ENCODE measurements around the gene HACD2.

HACD2 gene

DNA sequence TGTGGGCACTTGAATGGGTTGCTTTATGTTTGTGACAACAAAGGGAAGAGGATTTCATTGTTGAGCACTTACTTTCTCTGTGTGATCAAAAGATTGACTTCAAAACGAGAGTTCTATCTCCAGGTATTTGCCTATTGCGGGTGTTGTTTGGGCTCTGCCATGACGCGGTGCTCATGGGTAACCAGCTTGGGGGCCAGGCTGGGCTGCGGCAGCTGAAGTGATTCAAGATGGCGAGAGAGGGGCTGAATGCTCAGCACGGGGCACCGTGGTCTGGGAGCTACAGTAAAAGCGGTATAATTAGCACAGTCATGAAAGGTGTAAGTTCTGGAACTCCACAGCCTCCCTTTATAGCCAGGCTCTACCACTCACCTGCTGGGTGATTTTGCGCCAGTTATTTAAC lies 105.0 kb downstream of the HACD2 start:
- DNase-seq = no peak

DNA sequence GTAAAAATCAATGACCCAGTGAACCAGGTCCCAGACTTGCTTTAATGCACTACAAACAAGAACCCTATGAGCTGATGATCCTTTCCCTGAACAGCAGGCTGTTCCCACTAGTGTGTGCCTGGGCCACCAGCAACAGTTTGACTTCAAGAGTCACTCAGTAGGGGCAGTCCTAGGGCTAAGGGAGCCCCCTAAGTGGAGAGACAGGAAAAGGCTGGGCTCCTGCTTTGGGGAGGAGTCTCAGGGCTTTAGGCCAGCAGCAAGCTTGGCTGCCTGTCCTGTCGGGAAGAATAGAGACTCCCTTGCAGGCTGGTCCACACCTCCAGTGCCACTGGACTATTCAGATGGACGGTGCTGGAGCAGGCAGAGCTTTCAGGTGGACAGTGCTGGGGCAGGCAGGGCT lies 106.5 kb downstream of the HACD2 start:
- DNase-seq = no peak

DNA sequence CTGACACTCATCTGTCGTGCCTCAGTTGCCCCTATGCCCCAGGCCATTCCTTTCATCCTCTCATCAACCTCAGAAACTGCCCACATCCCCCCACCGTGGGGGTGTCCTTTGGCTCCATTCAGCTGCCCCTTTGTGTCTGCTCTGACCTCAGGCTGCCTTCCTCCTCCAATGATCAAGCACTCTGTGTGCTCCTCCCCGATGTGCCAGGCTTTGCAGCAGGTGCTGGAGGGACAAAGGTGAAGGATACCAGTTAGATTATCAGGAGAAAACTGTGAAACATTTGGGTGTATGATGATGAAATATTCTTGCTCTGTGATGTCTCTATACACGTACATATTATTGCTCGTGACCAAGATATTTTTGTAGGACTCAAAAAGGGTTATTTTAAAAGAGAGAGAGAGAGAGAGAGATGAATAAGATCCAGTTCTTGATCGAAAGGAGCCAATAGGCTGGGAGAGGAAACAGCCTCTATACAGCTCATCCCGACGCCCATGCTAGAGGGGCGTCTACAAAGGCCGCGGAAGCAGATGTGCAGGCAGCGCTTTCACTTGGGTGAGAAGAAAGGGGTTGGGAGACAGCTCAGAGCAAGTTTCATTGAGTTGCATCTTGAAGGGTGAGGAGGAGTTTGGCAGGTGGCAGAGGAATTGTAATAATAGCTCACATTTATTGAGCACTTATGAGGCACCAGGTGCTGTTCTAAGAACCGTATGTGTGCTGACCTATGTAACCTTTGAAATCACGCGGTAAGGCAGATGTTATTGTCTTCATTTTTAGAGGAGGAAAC lies 107.7 kb downstream of the HACD2 start:
- no peak for DNase-seq

DNA sequence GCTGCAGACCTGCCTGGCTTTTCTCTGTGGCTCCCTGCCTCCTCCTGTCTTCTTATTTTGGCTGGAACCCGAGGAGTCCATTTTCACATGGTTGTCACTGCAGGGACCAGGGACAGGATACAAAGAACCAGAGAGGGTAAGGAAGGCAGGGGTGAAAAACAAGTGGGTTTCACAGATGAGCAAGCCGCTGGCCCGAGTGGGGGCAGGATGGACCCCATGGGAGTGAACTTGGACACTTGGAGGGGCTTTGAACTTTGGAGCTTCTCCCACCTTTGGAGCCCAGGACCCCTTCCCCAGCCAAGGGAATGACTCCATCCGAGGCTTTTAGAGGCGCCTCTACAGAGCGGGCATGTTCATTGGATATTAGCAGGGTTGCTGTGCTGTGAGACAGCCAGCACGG lies 109.1 kb downstream of the HACD2 start:
- no peak for DNase-seq

DNA sequence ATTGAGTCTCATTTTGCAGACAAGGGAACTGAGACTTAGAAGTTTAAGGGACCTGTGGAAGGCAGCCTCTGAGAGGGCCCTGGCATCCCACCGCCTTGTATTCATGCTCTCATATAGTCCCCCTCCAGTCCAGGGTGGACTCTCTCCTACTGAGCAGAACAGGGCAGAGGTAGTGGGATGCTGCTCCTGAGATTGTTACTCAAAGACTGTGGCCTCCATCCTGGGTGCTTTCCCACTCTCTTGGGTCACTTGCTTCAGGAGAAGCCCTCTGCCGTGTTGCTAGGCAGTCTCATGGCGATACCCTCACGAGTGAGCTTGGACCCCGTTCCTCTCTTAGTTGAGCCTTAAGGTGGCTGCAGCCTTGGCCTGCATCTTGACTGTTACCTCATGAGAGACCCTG lies 113.7 kb downstream of the HACD2 start:
- DNase-seq = no peak

DNA sequence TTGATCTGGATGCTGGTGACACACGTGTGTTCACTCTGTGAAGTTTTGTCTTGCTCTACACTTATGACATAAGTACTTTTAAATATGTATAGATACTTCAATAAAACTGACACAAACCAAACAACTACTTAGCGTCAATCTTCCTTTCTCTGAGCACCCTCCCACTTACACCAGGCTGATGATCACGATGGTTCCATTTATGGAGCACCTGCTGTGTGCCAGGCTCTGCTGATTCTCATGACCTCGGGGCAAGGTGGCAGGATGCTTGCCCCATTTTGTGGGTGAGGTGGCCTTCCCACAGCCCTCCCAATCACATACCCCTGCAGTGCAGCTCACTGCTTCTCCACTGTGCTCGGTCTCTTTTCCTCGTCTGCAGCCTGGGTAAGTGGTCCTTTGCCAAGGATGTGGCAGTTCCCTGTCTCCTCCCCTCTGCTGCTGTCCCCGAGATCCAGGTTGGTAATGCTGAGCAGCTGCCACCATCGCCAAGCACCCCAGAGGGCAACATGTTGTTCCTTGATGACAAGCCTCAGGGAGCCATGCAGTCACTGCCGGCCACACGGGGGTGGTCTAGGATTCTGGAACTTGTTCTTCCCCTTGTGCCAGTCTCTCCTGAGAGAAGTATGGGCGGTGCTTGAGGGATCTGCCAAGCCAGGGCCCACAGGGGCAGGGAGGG lies 115.4 kb downstream of the HACD2 start:
- no peak for DNase-seq

DNA sequence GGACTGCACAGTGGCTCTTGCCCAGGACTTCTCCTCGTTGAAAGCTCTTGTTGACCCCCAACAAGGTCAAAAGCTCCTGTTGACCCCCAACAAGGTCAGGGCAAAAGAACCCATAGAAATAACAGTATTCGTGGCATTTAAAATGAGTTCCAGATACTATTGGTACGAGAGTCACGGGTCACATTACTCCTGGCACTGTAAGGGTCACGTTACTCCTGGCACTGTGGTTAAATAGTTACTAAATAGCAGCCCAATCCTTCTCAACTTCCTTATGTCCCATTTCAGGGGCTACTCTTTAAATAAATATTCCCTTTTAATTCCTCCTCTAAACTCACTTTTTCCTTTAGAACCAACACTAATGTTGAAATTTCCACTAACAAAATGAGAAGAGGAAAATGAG lies 117.8 kb downstream of the HACD2 start:
- DNase-seq = no peak

DNA sequence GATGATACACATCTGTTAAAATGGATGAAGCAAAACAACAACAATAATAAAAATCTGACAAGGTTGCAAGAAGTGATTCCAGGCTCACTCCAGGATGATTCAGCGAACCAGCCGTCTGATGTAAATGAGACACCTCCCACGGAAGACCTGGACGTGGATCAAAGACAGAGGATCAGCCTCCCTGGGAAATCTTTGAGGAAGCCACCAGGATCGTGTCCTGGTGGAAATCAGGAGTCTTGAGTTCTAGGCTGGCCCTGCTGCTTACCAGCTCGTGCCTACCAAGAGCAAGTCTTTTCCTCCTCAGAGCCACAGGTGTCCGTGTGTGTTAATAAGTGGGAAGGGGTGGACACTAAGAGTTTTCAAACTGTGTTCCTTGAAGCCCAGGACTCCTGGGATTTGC lies 120.6 kb downstream of the HACD2 start:
- DNase-seq = no peak

DNA sequence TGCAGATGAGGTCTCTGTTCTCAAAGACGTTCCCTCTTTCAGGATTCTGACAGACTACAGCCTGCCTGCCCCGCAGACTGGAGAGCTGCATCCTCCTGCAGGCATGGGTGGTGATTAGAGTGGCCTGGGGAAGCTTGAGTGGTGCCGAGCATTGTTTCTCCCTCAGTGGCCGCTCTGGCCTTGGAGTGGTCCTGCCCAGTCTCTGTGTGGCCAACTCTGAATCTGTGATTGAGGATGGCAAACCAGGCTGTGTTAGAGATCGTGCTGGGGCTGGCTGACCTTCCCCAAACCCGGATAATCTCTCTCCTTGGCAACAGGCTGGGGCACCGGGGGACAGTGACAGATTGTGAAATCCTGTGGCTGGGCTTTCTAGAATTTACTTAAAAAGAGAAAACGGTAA lies 125.0 kb downstream of the HACD2 start:
- DNase-seq = no peak

DNA sequence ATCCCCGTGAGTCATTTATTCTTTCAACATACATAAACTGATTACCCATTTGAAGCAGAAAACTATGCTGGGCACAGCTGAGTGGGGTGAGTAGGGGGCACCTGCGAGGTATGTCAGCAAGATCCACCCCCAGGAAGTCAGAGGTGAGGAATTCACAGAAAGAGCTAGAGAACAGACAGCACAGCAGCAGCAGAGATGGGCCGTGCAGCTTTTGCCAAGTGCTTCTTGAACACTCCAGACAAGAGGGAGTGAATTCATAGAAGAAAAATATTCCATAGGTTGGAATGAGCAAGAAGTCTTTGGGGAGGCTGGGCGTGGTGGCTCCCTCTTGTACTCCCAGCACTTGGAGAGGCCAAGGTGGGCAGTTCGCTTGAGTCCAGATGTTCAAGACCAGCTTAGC lies 126.6 kb downstream of the HACD2 start:
- DNase-seq = no peak

DNA sequence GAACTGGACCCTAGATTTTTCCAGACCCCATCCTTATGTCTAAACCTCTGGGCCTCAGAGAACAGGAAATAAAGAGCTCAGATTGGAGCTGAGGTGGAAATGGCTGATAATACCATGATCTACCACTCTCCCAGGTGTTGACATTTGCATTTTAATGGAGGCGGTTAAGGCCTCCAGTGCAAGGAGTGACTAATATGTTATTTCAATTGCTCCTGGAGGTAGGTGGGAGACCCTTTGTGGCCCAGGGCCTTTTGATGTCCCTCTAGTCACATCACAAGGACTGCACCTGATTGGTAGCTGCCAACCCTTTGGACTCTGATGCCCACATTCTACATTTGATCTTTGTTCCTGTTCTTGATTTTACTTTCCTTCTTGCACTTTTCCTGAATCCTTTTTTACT lies 127.0 kb downstream of the HACD2 start:
- DNase-seq = no peak

DNA sequence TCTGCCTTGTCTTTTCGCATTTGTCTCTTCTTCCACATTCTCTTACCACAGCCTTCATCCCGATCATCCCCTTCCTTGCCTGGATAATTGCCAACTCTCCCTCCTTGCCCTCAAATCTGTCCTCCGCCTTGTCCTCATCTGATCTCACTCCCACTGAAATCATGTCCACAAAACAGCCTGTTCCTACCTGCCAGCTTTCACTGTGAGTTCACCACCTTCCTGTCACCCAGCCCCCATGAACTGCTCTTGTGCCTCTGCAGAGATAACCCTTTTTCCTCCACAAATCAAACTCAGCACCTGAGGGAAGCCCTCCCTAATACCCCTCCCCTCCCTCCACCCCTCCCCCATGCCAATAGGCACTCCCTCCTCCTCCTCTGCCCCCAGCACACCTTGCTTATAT lies 131.2 kb downstream of the HACD2 start:
- no peak for DNase-seq

DNA sequence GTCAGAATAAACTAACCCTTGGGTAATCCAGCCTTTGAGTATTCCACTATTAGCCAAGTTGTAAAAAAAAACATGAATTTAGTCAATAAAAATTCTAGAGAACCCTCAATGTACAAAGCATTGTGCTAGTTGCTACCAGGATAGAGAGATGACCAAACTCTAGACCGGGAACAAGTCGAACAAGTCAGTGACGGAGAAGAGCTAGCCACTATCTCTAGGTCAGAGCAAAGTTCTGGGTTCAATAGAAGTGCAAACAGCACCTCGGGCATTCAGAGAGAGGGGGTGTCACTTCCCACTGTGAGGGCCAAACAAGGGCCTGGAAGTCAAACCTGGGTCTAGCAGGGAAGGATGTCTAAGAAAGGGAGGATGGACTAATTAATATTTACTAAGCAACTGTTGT lies 133.7 kb downstream of the HACD2 start:
- no peak for DNase-seq

DNA sequence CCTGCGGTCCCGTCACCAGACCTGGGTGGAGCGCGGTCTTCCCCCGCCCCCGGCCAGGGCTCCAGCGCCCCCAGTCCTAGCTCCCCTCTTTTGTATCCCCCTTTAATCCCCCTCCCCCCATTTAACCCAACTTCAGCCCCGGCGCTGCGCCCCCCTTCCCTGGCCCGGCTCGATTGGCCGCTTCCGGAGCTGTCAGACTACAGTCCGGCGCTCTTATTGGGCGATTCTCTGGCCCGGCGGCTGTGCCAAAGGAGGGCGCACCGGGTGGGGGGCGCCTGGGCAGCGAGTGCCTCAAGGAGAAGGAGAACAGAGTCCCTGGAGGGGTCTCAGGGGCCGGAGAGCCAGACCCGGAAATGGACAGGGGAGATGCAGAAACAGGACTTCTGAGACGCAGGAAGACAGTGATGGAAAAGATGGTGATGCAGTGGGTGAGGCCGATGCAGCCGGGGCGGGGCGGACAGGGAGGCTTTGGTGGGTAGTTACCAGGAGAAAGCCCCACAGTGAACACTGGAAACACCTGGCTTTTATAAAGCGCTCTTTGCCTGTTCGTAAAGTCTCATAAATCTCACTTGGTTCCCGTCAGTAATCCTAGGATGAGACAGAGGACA lies 134.8 kb downstream of the HACD2 start:
- peak; percentile 65 for DNase-seq

DNA sequence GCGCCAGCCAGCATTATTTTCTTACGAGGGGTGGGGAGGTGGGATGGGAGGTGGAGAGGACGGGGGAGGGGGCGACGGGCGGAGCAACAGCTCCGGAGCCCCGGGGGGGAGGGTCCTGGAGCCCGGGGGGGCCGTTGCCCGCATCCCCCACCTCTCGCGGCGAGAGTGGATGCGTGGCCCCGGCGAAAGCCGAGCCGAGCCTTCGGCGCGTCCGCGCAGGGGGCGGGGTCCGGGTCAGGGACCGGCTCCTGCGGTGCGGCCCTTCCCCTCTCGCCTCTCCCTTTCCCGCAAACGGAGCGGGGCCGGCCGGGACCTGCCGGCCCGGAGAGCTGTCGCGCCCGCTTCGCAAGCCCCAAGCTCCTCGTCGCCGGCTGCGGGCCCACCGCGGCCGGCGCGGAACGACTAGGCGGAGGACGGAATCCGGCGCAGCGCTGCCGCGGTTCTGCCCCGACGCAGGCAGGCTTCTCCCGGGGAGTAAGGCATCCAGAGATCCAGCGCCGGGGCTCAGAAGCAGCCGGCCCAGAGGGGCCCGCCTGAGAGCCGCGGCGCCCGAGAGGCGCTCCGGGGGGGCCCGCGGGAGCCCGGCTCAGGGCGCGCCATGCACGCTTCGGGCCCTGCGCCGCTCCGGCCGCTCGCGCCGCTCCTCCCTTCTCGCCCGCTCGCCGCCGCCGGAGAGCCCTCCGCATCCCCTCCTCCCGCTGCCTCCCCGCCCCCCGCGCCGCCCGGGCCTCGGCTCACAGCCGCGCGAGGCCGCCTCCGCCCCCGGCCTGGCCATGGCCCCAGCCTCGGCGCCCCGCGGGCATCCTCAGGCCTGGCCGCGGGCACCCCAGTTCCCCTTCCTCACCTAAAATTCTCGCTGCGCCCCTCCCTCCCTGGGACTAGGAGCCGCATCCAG lies 135.5 kb downstream of the HACD2 start:
- DNase-seq = peak; percentile 58

DNA sequence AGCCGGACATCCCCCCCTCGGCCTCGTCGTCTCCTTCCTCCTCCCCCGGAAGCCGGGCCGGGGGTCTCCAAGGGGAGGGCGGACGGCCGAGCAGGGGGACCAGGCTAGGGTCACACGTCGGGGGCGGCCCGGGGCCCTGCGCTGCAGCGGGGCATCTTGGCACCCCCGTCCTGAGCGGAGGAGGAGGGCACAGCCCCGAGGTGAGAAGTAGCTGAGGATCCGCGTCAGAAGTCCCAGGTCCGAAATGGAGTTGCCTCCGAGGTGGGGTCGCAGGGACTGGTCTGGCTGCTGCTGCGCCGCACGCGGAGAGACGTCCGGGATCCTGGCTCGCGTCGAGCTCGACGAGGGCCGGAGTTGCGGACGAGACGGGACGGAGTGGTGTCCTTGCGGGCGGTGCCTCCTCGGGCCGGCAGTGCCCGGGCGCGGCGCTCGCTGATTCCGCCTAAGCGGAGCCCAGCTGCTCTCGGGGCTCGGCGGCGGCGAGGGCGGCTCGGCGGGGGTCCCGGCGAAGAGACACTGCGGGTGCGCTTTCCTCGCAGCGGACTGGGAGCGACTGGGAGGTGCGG lies 136.2 kb downstream of the HACD2 start, which contains the start of gene ADCY5:
Gene ADCY5 (minus strand): TSS at position 555 of the 566 bp plus-strand sequence. CDS start 545 bp downstream, at position 10.
- DNase-seq = no peak

DNA sequence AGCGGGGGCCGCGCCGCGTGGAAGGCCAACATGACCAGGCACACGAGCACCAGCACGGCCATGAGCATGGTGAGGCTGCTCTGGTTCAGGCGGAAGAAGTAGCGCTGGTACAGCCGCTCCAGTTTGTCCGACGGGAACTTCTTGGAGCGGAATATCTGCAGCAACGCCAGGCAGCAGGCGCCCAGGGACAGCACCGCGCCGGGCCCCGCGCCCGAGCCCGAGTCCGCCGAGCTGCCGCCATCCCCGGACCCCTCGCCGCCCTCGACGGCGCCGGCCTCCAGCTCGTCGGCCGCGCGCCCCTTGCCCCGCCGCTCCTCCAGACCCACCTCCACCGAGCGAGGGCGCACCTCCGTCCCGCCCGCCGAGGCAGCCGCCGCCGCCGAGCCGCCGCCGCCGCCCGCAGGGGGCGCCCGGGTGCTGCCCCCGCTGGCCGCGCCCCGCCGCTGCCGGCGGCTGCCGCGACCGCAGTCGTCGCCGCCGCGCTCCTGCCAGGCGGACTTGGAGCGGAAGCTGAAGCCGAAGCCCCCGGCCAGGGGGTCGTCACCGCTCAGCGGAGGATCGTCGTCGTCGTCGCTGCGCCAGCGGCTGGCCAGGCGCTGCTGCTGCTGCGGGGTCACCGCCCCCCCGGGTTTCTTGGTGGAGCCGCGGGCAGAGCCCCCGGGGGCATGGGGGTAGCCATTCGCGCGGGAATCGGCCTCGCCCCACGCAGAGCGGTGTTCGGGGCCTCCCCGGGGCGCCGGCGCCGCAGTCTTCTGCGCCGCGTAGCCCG lies 136.9 kb downstream of the HACD2 start:
- DNase-seq = no peak

DNA sequence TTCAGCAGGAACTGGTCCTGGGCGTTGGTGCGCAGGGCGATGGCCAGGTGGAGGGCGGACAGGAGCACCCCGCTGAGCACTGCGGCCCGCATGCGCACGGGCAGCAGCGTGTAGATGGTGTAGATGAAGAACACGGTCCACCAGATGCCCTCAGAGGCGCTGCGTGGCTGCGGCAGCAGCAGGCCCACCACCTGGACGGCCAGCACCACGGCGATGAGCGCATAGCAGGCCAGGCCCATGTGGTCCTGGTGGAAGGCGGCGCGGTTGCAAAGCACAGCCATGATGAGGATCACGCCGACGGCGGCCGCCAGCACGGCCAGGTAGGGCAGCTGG lies 137.5 kb downstream of the HACD2 start:
- no peak for DNase-seq

DNA sequence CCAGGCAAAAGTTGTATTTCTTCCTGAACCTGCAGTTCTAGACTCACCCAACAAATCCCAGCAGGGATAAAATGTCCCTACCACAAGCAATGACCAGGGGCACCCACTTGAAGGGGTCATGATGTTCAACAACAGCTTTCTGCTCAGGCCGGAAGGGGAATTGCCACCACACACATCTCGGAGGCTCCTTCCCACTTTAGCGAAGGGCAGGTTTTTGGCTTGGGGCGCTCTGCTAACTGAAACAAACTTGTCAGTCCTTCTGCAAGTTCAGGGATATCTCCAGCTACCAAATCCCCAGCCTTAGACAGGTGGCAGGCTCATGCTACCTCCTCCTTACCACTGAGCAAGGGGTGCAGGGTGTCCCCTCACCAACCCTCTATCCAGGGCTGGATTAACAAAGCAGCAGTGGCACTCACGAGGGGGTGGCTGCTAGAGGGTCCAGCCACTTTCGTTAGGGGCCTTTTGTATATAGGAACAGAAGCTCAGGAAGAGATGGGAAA lies 138.2 kb downstream of the HACD2 start:
- DNase-seq = no peak

DNA sequence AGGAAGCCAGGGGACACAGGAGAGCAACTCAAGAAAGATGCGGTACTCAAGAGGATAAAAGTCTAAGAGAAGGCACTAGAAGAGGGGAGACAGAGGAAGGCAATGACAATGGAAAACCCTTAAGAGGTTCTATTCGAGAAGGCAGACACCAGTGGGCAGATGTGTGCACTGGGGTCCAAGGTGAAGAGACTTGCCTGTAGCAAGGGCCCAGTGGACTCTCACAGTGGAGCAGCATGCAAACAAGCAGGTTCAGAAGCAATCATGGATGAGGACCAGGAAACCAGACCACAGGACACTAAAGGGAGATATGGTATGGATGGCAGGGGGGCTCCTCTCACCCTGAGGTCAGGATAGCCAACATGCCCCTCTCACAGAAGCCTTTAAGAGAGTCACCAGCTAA lies 138.6 kb downstream of the HACD2 start:
- no peak for DNase-seq

DNA sequence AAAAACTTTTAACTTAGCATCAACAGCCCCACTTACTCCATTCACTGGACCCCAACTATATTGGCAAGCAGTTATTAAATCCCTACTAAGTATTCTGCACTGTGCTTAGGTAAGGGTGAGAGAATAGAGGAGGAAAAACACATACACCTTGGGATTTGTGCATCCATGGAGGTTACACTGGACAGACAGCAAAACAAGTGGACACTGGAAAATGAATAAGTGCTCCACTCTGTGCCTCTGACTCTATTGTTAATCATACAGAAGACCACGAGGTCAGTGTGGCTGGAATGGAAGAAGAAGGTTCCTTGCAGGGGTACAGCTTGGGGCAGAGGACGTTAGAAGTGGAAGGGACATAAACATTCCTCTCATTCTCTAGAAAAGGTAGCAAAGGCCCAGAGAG lies 139.2 kb downstream of the HACD2 start:
- DNase-seq = no peak

DNA sequence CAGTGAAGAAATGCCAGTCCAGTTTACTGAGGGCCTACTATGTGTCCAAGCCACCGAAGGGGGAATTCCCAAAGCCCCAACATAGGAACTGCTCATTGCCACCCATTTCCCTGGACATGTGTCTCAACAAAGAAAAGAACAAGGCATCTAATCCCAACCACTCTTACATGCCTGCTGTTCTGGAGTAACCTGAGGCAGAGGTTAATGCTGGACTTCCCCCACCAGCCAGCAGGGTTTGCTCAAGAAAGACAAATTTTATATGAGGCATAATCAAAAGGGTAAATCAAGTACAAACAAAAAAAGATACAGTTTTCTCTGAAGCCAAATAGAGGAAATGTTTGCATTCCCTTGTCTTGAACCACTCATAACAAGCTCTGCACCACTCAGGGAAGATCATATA lies 140.1 kb downstream of the HACD2 start:
- no peak for DNase-seq

Data from left hindlimb (tissue), 1 donor.